HG03196 (cell line): ENCODE results near the gene ANKRD27.
"Not testable (repeated sequence)": the region's sequence is repeated elsewhere in the genome, so short reads cannot be mapped to it uniquely, and the experiment has no call there.

Experiments
- ATAC-seq: cut with Tn5 transposase; IDR thresholded peaks from one replicate; pipeline ENCODE4 v1.9.1; 2021; ENCODE audit not compliant: unreplicated experiment

Gene ANKRD27

GRCh38 chr19:32607479-32607878 lies 67.5 kb downstream of the ANKRD27 start:
- ATAC-seq: no peak

DNA sequence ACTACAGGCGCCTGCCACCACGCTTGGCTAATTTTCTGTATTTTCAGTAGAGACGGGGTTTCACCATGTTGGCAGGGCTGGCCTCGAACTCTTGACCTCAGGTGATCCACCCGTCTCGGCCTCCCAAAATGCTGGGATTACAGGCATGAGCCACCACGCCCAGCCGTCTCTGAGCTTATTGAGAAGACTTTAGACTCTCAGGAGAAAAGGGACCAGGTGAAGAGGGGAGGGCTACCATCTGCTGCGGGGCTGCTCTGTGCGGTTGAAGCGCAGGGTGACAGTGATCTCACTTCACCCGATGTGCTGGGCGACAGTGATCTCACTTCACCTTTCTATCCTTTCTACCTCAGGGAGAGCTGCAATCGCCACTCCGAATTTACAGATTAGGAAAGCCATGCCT lies 68.7 kb downstream of the ANKRD27 start:
- no peak for ATAC-seq

GRCh38 chr19:32605544-32605943 lies 69.4 kb downstream of the ANKRD27 start:
- no peak for ATAC-seq

DNA sequence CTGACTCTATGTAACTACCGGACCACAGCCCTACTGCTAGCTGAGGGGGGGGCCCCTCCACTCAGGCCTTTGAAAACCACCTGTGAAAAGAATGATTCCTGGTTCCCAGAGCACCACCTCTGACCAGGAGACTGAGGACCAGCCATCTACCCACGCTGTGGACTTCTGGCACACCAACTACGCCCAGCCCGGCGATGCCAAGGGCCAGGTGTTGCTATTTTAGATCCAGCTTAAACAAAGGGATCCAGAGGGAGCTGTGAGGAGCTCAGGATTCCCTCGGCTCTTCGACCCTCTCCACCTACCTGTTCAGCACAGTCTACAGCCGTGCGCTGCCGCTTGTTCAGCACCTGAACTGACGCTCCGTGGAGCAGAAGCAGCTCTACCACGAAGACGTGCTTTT lies 71.0 kb downstream of the ANKRD27 start:
- ATAC-seq: no peak

GRCh38 chr19:32599736-32600157 lies 75.2 kb downstream of the ANKRD27 start:
- ATAC-seq: no peak

DNA sequence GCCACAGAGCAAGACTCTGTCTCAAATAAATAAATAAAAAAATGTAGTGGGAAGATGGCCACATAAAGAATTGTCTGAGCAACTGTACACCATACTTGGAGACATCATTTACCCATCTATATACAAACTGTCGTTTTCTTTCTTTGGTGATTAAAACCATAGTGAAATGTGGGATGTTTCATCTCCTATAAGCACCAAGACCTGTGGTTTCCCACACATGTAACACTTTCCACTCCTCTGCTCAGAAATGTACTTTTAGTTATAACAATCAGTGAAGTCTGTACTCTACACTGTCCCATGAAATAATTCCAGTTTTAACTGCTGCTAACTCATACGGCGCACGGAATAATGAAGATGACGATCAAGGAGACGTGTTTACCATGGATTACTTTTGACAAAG lies 75.7 kb downstream of the ANKRD27 start:
- ATAC-seq: no peak

DNA sequence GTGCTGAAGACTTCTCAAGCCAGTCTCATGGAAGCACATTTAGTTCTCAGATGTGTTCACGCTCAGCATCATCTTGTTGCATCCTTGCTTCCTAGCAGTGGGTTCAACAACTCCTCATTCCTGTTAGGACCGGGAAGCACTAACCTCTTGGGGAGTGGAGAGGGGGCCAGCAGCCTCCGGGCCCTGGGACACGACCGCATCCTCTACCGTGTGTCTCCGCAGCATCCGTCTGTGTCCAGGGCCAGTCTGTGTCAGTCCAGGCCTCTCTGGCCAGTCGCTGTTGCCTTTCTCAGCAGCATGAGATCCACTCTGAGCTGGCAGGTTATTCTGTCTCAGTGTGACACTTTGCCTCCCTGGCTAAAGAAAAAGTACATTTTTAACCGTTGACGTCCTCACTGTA lies 77.0 kb downstream of the ANKRD27 start:
- ATAC-seq: no peak

DNA sequence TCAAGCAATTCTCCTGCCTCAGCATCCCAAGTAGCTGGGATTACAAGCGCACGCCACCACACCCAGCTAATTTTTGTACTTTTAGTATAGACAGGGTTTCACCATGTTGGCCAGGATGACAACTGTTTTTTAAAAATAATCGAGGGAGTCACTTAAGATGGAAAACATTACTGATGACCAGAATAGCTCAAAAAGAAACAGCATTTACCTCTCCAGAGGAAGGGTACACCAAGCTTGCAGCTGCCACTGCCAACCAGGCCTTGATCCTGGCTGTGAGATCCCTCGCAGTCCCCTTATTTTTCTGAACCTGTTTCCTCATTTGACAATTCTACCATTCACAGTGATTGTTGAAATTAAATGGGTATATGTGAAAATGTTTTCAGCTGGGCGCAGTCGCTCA lies 79.5 kb downstream of the ANKRD27 start:
- no peak for ATAC-seq

- no peak for ATAC-seq
Observed at GRCh38 chr19:32594021-32594420, 81.0 kb downstream of the ANKRD27 start.

DNA sequence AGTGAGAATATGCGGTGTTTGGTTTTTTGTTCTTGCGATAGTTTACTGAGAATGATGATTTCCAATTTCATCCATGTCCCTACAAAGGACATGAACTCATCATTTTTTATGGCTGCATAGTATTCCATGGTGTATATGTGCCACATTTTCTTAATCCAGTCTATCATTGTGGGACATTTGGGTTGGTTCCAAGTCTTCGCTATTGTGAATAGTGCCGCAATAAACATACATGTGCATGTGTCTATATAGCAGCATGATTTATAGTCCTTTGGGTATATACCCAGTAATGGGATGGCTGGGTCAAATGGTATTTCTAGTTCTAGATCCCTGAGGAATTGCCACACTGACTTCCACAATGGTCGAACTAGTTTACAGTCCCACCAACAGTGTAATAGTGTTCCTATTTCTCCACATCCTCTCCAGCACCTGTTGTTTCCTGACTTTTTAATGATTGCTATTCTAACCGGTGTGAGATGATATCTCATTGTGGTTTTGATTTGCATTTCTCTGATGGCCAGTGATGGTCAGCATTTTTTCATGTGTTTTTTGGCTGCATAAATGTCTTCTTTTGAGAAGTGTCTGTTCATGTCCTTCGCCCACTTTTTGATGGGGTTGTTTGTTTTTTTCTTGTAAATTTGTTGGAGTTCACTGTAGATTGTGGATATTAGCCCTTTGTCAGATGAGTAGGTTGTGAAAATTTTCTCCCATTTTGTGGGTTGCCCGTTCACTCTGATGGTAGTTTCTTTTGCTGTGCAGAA lies 87.1 kb downstream of the ANKRD27 start:
- ATAC-seq: not testable (repeated sequence)

DNA sequence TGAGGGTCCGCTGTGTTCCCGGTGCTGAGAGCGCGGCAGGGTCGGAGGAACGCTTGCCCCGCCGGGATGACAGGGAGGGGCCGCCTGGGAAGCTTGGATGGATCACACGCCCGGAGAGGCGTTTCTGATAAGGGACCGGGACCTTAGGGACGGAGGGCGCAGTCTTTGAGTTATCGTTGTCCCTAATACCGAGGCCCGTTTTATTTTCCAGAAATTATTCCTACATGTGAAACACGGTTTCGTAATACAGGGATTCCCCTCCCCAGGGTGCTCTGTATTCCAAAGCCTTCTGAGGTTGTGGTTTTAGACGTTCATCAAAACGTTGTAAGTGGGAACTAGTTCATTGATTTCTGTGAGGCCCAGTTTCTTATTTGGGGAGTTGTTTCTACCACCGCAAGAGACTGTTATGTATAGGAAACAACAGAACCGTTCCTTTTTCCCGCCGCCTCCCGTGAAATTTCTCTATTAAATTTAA lies 93.2 kb downstream of the ANKRD27 start:
- peak; percentile 3 for ATAC-seq

GRCh38 chr19:32580901-32581704 lies 93.9 kb downstream of the ANKRD27 start, which contains the start of gene PDCD5:
TSS of gene PDCD5 (plus strand) at chr19:32581190. CDS start at chr19:32581262, 72 bp downstream.
- ATAC-seq: peak; percentile 84

DNA sequence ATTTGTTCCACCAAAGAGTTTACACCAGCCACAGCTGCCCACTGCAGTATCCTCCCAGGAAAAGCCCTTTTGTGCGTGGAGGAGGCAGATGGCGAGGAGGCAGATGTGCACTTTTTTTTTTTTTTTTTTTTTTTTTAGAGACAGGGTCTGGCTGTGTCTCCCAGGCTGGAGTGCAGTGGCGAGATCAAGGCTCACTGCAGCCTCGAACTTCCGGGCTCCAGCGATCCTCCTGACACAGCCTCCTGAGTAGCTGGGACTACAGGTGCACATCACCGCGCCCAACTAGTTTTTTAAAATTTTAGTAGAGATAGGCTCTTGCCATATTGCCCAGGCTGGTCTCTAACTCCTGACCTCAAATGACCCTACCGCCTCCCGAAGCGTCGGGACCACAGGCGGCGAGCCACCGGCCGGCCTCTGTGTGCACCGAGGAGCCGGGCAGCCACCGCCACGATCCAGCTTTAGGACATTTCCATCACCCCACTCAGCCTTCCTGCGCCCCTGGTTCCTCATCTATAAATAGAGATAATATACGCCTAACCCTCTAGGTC lies 94.6 kb downstream of the ANKRD27 start:
- peak; percentile 24 for ATAC-seq

DNA sequence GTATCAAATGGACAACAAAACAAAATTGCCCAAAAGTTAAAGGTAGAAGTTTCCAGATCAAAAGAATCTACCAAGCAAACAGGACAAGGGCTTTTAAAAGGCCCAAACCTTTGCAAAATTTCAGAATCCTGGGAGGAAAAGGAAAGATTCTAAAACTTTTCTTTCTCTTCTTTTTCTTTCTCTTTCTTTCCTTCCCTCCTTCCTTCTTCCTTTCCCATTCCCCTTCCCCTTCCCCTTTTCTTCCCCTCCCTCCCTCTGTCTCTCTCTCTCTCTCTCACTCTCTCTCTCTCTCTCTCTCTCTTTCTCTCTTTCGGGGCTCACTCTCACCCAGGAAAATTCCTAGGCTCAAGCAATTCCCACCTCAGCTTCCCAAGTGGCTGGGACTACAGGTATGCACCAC lies 98.2 kb downstream of the ANKRD27 start:
- ATAC-seq: no peak

- ATAC-seq: no peak
Observed at GRCh38 chr19:32573492-32573794, 101.5 kb downstream of the ANKRD27 start.

GRCh38 chr19:32572700-32573491 lies 102.1 kb downstream of the ANKRD27 start:
- not testable (repeated sequence) for ATAC-seq

DNA sequence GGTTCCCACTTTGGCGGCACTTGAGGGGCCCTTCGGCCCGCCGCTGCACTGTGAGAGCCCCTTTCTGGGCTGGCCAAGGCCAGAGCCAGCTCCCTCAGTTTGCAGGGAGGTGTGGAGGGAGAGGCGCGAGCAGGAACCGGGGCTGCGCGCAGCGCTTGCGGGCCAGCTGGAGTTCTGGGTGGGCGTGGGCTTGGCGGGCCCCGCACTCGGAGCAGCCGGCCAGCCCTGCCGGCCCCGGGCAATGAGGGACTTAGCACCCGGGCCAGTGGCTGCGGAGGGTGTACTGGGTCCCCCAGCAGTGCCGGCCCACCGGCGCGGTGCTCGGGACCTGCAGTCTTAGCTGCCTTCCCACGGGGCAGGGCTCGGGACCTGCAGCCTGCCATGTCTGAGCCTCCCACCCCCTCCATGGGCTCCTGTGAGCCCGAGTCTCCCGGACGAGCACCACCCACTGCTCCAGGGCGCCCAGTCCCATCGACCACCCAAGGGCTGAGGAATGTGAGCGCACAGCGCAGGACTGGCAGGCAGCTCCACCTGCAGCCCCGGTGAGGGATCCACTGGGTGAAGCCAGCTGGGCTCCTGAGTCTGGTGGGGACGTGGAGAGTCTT lies 103.4 kb downstream of the ANKRD27 start:
- ATAC-seq: not testable (repeated sequence)

- ATAC-seq: no peak
Observed at GRCh38 chr19:32570081-32570785, 104.7 kb downstream of the ANKRD27 start.

DNA sequence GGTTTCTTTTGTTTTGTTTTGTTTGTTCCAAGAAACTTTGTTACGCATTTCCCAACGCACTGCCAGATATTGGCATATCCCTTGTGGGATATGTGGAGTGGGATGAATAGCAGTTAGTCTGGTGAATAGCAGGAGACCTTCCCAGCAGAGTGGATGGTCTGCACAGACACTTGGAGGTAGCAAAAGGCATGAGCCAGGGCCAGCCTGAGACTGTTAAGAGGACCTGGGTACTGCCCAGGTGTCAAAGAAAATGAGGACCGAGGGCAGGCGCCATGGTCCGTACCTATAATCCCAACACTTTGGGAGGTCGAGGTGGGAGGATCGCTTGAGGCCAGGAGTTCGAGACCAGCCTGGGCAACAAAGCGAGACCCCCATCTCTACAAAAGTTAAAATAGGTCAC lies 107.5 kb downstream of the ANKRD27 start:
- ATAC-seq: no peak

- no peak for ATAC-seq
Observed at GRCh38 chr19:32566246-32566830, 108.6 kb downstream of the ANKRD27 start.
